Measurements from ENCODE around the gene CD59.

DNA sequence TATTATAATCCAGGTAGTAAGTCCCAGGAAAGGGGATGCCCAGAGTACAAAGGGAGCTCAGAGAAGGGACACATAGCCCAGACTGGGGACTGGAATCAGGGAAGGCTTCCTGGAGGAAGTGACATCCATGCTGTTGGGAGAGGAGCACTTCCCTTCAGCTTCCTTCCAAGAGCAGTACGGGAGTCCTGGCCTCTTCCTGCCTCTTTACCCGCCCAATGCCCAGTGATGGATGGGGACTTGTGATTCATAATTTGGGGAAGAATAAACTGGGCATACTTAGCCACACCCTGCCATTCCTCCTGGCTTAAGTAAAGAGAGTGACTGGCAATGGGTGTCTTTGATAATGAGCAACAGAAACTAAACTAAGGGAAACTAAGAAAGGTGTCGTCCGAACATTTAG lies 47.1 kb downstream of the CD59 start:
- TF ChIP-seq CTCF (IDR thresholded peaks at IDR 0.05; ENCODE audit: insufficient read depth, low read length) (no peak), POLR2AphosphoS5 (IDR thresholded peaks at IDR 0.05; ENCODE audit: low read depth) (no peak)
